HEK293T (cell line): ENCODE results near the gene TPSG1.

Source experiments
- BHLHE40 ChIP-seq: fragments of 450-650 bp; IDR thresholded peaks from 2 replicates; pipeline ENCODE4 v1.6.1; 2016; ENCODE audit warnings: mild to moderate bottlenecking, moderate library complexity, borderline replicate concordance
- FOXA1 ChIP-seq: fragments of 450-650 bp; IDR thresholded peaks from 2 replicates; pipeline ENCODE4 v1.6.1; 2016; ENCODE audit warnings: mild to moderate bottlenecking
- HDGF ChIP-seq: fragments of 450-650 bp; IDR thresholded peaks from 2 replicates; pipeline ENCODE4 v1.6.1; 2017; ENCODE audit warnings: antibody characterized with exemption, borderline replicate concordance
- LEF1 ChIP-seq: fragments of 450-650 bp; IDR thresholded peaks from 2 replicates; pipeline ENCODE4 v1.6.1; 2017; ENCODE audit warnings: mild to moderate bottlenecking, borderline replicate concordance
- NFRKB ChIP-seq: fragments of 450-650 bp; IDR thresholded peaks from 2 replicates; pipeline ENCODE4 v1.6.1; 2016; ENCODE audit warnings: mild to moderate bottlenecking, moderate library complexity
- SP1 ChIP-seq: fragments of 450-650 bp; IDR thresholded peaks from 2 replicates; pipeline ENCODE4 v1.6.1; 2017
- SUZ12 ChIP-seq: fragments of 450-650 bp; IDR thresholded peaks from 2 replicates; pipeline ENCODE4 v1.6.1; 2016; ENCODE audit warnings: mild to moderate bottlenecking
- TARDBP ChIP-seq: fragments of 450-650 bp; IDR thresholded peaks from 2 replicates; pipeline ENCODE4 v1.6.1; 2016
- TF ChIP-seq, protein P1 (sequence below): fragments of 450-650 bp; IDR thresholded peaks from 2 replicates; pipeline ENCODE4 v1.6.1; 2016

DNA sequence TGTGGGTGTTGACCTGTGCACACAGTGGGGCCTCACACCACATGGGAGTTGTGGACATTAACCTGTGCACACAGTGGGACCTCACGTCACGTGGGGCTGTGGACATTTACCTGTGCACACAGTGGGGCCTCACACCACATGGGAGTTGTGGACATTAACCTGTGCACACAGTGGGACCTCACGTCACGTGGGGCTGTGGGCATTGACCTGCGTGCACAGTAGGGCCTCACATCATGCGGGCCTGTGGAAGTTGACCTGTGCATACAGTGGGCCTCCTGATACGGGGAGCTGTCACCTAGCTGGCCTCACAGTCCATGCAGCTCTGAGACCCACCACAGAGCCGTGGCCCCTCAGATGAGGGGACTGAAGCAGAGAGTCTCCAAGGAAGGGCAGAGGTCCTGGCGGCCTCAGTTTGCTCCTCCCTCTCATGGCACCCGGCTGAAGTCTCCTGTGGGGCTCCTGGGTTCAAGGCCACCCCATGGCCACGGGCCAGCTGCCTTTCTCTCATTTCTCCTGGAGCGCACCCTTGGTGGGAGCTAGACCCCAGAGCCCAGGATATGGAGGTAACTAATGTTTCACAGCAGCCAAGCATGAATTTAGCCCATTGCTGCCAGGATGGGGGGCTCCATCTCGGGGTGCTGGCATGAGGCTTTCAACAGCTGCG is 51.1 kb downstream of the TPSG1 start:
- no peak for TF ChIP-seq NFRKB
- no peak for TF ChIP-seq FOXA1
- TF ChIP-seq BHLHE40, result no peak
- no peak for TF ChIP-seq LEF1
- TF ChIP-seq, protein P1, sequence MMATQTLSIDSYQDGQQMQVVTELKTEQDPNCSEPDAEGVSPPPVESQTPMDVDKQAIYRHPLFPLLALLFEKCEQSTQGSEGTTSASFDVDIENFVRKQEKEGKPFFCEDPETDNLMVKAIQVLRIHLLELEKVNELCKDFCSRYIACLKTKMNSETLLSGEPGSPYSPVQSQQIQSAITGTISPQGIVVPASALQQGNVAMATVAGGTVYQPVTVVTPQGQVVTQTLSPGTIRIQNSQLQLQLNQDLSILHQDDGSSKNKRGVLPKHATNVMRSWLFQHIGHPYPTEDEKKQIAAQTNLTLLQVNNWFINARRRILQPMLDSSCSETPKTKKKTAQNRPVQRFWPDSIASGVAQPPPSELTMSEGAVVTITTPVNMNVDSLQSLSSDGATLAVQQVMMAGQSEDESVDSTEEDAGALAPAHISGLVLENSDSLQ, result no peak
- no peak for TF ChIP-seq TARDBP
- TF ChIP-seq SUZ12, result no peak
- TF ChIP-seq SP1, result no peak
- TF ChIP-seq HDGF, result no peak
